HEK293 (cell line): ENCODE data around the gene C10orf67.

Experiments used
- CTCF ChIA-PET: fragments of 350-600 bp; formaldehyde crosslinking; extraction: SDS; loops from one replicate; lab custom pipeline; 2021; ENCODE audit warnings: antibody characterized with exemption; lab: Yijun Ruan, JAX
- POLR2A ChIA-PET: fragments of 300-600 bp; formaldehyde crosslinking; extraction: SDS; loops from one replicate; lab custom pipeline; 2020; ENCODE audit warnings: antibody characterized with exemption, inconsistent platforms; lab: Yijun Ruan, JAX
- H3K27ac ChIP-seq: fragments of 200-500 bp; sonication (Bioruptor generic); 2 replicates; pipeline ENCODE4 v1.5.1; 2014; ENCODE audit warnings: low read depth, low read length, control low read depth, inconsistent platforms; ENCODE audit errors: extremely low read depth
- H3K36me3 ChIP-seq, 2 experiments: fragments of 200-500 bp in 1 of 2; sonication (Bioruptor generic) in 1 of 2; 1 replicate in 1 of 2; 2 replicates in 1 of 2; pipeline ENCODE4 v1.5.1; 2014 to 2017; ENCODE audit warnings: inconsistent platforms in 2 of 2, low read length in 2 of 2; ENCODE audit not compliant: control insufficient read depth in 2 of 2, insufficient read depth in 1 of 2
- H3K4me1 ChIP-seq: fragments of 200-500 bp; sonication (Bioruptor generic); 2 replicates; pipeline ENCODE4 v1.5.1; 2014; ENCODE audit warnings: mild to moderate bottlenecking, low read length, inconsistent platforms; ENCODE audit not compliant: control insufficient read depth, insufficient read depth
- H3K4me3 ChIP-seq: 2 replicates; pipeline ENCODE4 v1.5.1; 2011; ENCODE audit warnings: low read depth, mild to moderate bottlenecking, control low read depth, low read length, moderate library complexity
- H3K9me3 ChIP-seq: fragments of 200-500 bp; sonication (Bioruptor generic); 2 replicates; pipeline ENCODE4 v1.5.1; 2014; ENCODE audit warnings: low read depth, low read length, inconsistent platforms; ENCODE audit not compliant: control insufficient read depth, insufficient read depth
- ZBTB48 ChIP-seq: fragments of 450-650 bp; formaldehyde crosslinking; IDR thresholded peaks from 2 replicates; pipeline ENCODE4 v1.5.1; 2016; ENCODE audit warnings: missing biosample characterization, missing genetic modification characterization
- ZNF626 ChIP-seq: fragments of 450-650 bp; sonication (Bioruptor Pico); formaldehyde crosslinking; IDR thresholded peaks from 2 replicates; pipeline ENCODE4 v1.5.1; 2018; ENCODE audit warnings: missing biosample characterization, missing genetic modification characterization, inconsistent platforms
- ZNF660 ChIP-seq: fragments of 450-650 bp; IDR thresholded peaks from 2 replicates; pipeline ENCODE4 v1.5.1; 2018; ENCODE audit warnings: missing biosample characterization, mild to moderate bottlenecking, missing genetic modification characterization
- TF ChIP-seq, protein P1 (sequence below): fragments of 450-650 bp; formaldehyde crosslinking; IDR thresholded peaks from 2 replicates; pipeline ENCODE4 v1.5.1; 2016; ENCODE audit warnings: missing biosample characterization, missing genetic modification characterization
- TF ChIP-seq, protein P2 (sequence below): fragments of 450-650 bp; IDR thresholded peaks from 2 replicates; pipeline ENCODE4 v1.5.1; 2018; ENCODE audit warnings: missing biosample characterization, mild to moderate bottlenecking, missing genetic modification characterization
- TF ChIP-seq, protein P3 (sequence below): fragments of 450-650 bp; formaldehyde crosslinking; IDR thresholded peaks from 2 replicates; pipeline ENCODE4 v1.5.1; 2016; ENCODE audit warnings: missing biosample characterization, missing genetic modification characterization, borderline replicate concordance

The C10orf67 gene

GRCh38 chr10:23155169-23155568 lies 189.4 kb downstream of the C10orf67 start:
- H3K36me3 ChIP-seq, result no peaks in the 10 kb centered on the region
- ChIA-PET CTCF (interaction anchor here (0.6 to 4.7 kb wide), 3 partner anchors 138 to 1040 kb away, joined by 3 to 96 read pairs (median 3); no protein-coding TSS in a partner anchor), POLR2A (no interaction called here)
- no peak overlapping the region for H3K27ac ChIP-seq
- no peaks in the 10 kb centered on the region for H3K9me3 ChIP-seq
- H3K4me1 ChIP-seq, result no peaks in the 10 kb centered on the region
- no peak for TF ChIP-seq ZNF626 (tag by site-specific recombination)
- TF ChIP-seq ZBTB48 (tag by site-specific recombination), result peak; percentile 48; the same call in 1 of the 2 replicates
- TF ChIP-seq, protein P1, sequence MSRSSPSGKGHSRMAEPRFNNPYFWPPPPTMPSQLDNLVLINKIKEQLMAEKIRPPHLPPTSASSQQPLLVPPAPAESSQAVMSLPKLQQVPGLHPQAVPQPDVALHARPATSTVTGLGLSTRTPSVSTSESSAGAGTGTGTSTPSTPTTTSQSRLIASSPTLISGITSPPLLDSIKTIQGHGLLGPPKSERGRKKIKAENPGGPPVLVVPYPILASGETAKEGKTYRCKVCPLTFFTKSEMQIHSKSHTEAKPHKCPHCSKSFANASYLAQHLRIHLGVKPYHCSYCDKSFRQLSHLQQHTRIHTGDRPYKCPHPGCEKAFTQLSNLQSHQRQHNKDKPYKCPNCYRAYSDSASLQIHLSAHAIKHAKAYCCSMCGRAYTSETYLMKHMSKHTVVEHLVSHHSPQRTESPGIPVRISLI (tag by site-specific recombination), result no peak
- TF ChIP-seq, protein P2, sequence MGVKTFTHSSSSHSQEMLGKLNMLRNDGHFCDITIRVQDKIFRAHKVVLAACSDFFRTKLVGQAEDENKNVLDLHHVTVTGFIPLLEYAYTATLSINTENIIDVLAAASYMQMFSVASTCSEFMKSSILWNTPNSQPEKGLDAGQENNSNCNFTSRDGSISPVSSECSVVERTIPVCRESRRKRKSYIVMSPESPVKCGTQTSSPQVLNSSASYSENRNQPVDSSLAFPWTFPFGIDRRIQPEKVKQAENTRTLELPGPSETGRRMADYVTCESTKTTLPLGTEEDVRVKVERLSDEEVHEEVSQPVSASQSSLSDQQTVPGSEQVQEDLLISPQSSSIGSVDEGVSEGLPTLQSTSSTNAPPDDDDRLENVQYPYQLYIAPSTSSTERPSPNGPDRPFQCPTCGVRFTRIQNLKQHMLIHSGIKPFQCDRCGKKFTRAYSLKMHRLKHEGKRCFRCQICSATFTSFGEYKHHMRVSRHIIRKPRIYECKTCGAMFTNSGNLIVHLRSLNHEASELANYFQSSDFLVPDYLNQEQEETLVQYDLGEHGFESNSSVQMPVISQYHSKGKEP, result no peak
- TF ChIP-seq, protein P3, sequence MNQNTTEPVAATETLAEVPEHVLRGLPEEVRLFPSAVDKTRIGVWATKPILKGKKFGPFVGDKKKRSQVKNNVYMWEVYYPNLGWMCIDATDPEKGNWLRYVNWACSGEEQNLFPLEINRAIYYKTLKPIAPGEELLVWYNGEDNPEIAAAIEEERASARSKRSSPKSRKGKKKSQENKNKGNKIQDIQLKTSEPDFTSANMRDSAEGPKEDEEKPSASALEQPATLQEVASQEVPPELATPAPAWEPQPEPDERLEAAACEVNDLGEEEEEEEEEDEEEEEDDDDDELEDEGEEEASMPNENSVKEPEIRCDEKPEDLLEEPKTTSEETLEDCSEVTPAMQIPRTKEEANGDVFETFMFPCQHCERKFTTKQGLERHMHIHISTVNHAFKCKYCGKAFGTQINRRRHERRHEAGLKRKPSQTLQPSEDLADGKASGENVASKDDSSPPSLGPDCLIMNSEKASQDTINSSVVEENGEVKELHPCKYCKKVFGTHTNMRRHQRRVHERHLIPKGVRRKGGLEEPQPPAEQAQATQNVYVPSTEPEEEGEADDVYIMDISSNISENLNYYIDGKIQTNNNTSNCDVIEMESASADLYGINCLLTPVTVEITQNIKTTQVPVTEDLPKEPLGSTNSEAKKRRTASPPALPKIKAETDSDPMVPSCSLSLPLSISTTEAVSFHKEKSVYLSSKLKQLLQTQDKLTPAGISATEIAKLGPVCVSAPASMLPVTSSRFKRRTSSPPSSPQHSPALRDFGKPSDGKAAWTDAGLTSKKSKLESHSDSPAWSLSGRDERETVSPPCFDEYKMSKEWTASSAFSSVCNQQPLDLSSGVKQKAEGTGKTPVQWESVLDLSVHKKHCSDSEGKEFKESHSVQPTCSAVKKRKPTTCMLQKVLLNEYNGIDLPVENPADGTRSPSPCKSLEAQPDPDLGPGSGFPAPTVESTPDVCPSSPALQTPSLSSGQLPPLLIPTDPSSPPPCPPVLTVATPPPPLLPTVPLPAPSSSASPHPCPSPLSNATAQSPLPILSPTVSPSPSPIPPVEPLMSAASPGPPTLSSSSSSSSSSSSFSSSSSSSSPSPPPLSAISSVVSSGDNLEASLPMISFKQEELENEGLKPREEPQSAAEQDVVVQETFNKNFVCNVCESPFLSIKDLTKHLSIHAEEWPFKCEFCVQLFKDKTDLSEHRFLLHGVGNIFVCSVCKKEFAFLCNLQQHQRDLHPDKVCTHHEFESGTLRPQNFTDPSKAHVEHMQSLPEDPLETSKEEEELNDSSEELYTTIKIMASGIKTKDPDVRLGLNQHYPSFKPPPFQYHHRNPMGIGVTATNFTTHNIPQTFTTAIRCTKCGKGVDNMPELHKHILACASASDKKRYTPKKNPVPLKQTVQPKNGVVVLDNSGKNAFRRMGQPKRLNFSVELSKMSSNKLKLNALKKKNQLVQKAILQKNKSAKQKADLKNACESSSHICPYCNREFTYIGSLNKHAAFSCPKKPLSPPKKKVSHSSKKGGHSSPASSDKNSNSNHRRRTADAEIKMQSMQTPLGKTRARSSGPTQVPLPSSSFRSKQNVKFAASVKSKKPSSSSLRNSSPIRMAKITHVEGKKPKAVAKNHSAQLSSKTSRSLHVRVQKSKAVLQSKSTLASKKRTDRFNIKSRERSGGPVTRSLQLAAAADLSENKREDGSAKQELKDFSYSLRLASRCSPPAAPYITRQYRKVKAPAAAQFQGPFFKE (tag by site-specific recombination), result no peak
- peak; percentile 46; the same call in 1 of the 2 replicates for TF ChIP-seq ZNF660 (tag by site-specific recombination)
- H3K4me3 ChIP-seq, result no peak overlapping the region
